DLD1 (cell line): ENCODE data around the gene SLC2A9.
"Not testable (repeated sequence)": the region's sequence is repeated elsewhere in the genome, so short reads cannot be mapped to it uniquely, and the experiment has no call there.

Experiments
- in situ Hi-C: cut with HindIII; loops from 2 replicates; pipeline ENCODE4 v1.10.0; 2017; ENCODE audit warnings: low sequenced_read_pairs

SLC2A9 gene

DNA sequence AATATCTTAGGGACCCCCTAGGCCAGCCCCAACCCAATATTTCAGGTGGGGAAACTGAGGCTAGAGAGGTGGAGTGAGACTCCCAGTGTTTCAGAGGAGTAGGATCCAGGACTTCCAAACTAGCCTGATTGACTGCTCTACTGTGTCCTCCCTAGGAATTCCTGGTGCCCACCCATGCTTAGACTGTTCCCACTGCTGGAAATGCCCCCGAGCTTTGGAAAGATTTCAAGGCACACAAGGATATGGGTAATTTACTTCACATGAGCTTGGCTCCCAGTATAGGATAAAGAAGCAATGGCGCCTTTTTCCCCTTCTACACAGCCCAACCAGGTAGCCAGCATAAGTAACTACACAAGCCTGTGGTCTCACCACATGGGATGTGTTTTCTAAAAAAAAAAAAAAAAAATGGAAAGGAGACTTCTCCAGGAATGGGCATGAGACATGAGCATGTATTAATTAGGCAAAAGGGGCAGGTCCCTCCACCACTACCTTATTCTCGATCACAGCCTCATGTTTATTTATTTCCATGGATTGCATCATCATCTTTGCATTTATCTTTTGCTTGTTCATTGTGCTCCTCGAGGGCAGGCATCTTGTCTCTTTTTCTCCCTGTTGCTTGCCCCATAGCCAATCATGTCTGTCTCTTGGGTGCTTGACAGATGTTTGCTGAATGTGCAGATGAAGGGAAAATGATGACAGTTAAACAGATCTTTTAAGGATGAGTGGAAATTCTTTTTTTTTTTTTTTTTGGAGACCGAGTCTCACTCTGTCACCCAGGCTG is 173.1 kb downstream of the SLC2A9 start:
- in situ Hi-C loops, result no loop called here

DNA sequence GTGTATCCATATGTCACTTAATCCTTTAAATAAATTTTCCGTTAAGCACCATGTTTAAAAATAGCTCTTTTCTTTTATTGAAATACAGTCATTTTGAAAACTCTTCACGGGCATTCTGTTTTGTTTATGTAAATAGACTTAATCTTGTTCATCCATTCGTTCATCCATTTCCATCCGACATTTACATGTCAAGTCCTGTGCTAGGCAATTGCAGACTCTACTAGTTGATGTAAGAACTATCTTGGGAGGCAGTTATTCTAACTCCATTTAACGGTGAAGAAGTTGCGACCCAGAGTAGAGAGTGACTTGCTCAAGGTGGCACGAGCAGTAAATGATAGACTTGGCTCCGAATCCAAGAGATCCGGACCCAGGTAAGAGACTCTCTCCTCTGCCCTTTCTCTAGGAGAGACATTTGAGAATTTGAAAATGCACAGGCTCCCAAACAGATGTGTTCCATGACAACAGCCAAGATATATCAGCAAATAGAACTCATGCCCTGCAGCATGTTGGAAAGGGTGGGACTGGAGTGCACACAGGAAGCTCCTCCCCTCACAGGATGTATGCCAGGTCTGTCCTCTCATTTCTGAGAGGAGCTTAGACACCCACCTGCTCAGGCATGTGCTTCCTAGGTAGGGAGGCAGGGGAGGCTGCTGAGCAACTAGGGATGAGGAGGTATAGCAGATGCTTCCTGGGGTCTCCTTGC is 175.4 kb downstream of the SLC2A9 start:
- in situ Hi-C loops, result no loop called here

DNA sequence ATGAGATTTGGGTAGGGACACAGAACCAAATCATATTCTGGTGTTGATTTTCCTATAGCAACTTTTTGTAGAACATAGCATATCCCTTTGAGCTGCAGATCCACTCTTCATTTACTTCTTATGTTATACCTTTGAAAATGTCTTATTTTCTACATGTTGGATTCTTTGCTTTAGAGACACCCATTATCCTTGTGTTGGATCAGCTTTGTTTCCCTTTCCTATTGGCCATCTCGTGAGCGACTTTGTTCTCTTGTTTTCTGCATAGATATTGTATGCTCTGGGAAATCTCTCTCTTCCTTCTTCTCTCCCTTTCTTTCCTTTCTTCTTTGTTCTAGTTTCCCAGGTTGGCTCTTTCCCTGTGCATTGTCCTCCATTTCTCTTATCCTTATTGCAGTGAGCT is 180.2 kb downstream of the SLC2A9 start:
- in situ Hi-C loops, result no loop called here

DNA sequence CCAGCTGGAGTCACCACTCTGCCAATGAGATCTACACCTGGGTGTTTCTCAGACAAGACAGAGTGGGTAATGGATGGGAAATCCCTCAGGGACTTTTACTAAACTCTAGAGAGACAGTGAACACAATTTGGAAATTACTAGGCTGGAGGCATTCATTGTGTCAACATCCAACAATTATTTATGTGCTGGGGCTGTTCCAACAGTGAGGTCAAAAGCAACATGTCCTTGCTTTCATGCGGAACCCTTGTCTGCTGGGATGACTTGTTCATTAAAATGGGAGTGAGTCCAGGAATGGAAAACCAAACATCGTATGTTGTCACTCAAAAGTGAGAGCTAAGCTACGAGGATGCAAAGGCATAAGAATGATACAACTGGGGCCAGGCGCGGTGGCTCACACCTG is 185.9 kb downstream of the SLC2A9 start:
- in situ Hi-C loops, result no loop called here

DNA sequence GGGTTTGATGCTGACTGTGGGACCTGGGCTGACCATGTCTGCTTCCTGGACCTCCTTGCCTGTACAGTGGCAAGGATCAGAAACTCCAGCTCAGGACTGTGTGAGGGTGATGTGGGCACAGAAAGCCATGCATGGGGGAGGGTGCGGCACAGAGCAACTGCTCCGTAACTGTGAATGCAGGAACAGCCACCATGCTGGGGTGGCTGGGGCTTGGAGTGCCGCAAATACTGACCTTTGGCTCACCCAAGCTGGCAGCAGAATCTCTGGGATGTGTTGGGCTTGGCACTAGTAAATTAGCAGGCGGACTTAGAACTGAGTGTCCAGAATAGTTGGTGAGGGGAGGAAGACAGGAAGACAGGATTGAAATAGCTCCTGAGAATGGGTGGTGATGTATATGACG is 187.9 kb downstream of the SLC2A9 start:
- in situ Hi-C loops, result no loop called here

DNA sequence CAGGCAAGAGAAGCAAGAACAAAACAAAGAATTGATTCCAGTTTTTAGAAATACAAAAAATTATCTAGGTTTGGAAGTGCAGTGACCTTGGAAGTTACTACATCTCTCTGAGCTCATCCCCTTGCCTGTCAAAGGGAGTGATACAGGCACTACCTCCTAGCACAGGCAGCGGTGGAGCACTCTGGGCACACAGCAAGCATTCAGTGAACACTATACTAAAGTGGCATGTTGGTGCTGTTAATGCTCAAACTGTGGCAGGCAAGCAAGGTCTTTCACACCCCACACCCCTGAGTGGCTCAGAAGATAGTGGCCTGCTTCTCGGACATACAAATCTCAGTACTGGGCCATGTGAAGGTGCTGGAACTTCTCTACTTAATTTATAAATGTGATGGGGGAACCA is 188.7 kb downstream of the SLC2A9 start:
- in situ Hi-C loops, result no loop called here

DNA sequence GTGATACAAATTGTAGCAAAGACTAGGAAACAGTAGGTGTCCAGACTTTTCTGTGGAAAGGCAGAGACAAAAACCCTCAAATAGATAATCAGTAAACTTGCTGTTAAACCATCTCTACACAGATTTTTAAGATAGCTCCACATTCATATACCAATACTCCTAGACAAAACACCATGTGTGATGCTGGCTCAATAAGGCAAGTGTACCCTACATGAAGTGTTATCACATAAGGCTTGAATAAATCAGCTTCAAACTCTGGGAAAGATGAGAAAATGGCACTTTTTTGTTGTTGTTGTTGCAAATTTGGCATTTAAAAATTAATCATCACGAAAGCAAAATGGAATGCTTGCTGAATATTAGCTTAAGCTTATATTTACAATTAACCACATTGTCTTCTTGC is 194.7 kb downstream of the SLC2A9 start:
- in situ Hi-C loops, result no loop called here

DNA sequence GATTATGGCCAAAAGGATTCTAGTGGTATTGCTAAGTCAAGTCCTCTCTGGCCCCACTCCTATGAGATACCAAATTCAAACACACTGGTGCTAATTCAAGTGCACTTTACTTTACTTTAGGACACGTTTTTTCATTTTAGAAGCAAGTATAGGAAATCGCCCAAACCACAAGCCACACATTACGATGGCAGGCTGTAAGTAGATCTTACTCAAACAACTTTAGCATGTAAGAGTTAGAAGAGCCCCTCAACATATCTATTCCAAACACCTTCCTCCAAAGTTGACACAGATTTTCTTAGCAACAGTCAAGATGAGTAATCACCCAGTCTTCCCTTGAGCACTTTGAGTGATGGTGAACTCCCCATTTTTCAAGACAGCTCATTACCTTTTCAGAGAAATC is 196.2 kb downstream of the SLC2A9 start:
- in situ Hi-C loops, result no loop called here

DNA sequence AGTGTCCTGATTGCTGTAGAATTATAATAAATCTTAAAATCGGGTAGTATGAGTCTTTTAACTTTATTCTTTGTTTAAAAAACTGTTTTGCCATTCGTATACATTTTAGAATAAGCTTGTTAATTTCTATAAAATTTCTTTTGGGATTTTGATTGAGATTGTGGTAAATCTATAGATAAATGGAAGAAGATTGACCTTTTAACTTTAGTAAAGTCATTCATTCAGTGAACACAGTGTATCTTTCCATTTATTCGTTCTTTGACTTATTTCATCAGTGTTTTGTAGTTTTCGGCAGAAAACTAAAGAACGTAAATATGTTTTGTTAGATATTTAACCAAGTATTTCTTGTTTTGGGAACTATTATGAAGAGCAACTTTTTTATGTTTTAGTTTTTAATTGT is 201.0 kb downstream of the SLC2A9 start:
- in situ Hi-C loops, result no loop called here

DNA sequence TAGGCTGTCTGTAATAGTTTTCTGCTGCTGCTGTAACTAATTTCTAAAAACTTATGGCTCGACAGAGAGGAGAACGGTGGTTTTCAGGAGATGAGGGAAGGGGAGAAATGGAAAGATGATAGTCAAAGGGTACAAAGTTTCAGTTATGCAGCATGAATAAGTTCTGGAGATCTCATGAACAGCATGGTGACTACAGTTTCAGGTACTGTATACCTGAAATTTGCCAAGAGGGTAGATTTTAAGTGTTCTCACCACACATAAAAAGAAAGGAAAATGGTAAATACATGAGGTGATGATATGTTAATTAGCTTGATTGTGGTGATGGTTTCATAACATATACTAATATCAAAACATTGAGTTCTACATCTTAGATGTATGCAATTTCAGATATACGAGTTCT is 205.0 kb downstream of the SLC2A9 start:
- in situ Hi-C loops, result no loop called here

DNA sequence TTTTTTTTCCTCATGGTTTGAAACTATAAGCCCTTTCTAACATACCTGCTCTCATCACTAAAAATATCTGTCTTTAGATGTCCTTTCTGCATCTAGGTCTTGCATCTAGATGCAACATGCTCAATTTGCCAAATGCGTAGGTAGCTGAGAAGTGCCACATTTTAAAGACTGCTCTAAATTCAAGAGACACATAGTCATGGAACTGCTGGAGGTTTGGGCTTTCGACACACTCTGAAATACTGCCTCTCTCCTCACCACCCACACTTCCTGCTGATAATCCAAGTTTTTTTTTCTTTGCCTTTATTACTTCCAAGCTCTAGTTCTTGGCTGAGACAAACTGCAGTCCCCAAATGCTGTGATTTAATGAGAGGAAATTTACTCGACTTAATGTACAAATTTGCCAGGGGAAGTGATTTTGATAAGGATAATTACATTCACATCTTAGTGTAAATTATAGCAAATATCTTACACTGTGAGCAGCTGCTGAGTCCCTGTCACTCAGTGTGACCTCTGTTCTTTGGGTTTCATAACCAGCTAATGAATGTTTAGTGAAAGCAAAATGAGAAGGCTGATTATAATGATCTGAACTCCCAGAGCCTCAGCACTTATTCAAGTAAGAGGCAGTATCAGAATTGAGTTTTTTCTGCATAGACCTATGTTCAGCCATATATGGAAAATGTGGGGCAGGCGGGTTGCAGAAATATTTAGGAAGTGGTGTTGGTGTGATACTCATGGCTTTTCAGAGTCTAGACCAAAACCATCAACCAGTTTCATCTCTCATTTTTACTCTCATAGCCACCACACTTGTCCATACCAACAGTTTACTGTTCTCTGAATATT is 208.6 kb downstream of the SLC2A9 start:
- in situ Hi-C loops, result no loop called here

DNA sequence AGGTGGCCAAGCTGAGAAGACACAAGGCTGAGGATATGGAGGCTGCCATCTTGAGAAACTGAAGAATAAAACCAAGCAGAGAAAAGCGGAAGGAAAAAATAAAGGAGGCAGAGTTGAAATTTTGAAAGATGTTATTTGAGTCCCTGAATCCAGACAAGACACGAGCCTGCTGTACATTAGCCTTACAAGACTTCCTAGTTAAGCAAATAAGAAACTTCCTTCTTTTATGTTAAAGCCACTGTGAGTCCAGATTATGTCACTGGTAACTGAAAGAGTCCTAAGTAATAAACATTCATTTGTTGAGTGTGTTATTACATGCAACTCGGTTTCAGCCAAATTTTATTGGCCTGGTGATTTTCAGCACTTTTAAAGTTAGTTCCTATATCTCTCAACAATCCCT is 209.5 kb downstream of the SLC2A9 start:
- in situ Hi-C loops, result no loop called here

DNA sequence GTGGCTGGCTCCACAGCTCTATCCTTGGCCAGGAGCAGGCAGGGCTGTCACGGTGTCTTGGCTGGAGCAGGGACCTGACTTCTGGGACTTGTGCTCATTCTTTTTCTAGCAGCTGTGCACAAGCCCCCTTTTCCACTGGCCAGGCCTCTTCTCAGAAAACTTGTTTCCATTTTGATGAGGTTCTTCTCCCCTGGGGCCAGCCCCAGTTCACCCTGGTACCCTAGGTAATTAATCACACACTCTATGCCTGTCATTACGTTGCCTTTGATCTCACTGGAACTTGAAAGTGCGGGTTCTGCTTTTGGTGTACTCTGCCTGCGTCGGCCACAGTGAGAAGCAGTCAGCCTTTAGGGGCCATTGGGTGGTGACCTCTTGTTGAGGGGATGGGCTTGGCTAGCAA is 213.2 kb downstream of the SLC2A9 start:
- in situ Hi-C loops, result no loop called here

DNA sequence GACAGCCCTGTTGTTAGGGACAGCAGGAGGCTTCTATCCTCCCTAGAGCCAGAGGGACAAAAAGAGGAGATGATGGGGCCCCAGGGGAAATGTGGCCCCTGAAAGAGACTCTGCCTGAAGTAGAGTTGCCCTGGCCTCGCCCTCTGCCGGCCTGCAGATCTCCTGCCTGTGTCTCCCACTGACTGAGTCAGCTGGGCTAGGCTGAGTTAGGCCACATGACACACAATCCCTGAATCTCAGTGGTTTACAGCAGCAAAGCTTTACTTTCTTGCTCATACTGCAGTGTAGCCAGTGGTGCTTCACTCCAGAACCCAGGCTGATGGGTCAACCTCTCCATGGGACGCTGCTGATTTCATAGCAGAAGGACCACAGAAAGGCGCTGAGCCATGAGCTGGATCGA is 216.4 kb downstream of the SLC2A9 start:
- in situ Hi-C loops, result no loop called here

DNA sequence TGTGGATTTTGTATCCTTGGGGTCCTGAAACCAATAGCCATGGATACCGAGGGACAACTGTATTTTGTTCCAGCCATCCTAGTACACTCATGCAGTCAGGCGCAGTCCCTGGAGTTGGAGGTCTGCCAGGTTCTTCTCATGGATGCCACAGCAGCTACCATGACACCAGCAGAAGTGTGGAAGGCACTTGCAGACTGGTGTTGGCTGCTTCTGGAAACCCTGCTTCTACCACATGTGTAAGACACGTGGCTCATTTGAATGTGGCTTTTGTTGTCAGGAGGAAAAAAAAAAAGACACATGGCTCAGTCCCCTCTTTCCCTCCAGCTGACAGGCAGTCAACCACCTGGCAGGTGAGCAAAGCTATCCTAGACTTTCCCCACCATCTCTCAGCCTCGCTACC is 220.4 kb downstream of the SLC2A9 start:
- in situ Hi-C loops, result no loop called here

DNA sequence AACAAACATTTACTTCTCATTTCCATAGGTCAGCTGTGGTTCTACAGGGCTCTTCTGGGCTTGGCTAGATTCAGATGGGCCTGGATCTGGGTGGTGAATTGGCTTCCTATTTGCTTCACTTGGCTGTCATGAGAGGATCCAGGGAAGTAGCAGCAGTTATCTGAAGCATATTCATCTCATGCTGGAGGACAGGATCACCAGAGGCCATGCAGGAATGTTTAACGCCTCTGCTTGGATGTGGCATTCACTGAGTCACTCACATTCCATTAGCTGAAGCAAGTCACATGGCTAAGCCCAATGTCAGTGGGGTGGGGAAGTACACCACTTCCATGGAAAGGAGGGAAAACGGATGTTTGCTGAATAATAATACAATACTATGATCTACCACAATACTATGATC is 224.7 kb downstream of the SLC2A9 start:
- in situ Hi-C loops, result not testable (repeated sequence)

DNA sequence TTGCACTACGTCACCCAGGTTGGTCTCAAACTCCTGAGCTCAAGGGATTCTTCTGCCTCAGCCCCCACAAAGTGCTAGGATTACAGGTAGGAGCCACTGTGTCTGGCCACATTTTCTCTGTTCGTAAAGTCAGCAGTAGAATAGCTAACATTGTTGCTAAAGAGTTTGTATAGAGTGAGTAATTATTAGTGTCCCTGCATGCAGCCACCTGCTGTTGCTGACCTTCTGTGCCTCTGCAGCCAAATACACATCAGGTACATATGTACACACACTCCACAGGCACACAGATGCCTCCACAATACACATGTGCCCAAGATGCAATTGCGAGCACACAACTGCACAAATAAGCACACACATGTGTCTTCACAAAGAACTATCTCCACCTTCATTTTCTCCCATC is 228.9 kb downstream of the SLC2A9 start:
- in situ Hi-C loops, result no loop called here

DNA sequence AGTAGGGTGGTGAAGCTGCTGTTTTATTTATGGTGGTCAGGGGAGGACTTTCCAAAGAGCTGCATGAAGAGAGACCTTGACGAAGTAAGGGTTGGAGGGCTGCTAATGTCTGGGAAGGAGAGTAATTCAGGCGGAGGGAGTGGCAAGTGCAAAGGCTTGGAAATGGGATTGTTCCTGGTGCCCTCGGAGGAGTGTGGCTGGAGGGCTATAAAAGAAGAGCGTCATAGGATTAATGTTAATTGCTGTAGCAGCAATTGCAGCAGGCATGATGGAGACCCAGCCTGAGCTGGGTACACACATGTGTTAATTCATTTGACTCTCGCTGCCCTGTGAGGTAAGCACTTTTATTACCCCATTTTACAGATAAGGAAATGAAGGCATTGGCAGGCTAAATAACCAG is 235.4 kb downstream of the SLC2A9 start:
- in situ Hi-C loops, result not testable (repeated sequence)

DNA sequence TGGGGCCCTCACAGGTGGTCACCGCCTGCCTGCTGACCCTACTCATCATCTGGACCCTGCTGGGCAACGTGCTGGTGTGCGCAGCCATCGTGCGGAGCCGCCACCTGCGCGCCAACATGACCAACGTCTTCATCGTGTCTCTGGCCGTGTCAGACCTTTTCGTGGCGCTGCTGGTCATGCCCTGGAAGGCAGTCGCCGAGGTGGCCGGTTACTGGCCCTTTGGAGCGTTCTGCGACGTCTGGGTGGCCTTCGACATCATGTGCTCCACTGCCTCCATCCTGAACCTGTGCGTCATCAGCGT is 239.2 kb downstream of the SLC2A9 start:
- in situ Hi-C loops, result no loop called here

DNA sequence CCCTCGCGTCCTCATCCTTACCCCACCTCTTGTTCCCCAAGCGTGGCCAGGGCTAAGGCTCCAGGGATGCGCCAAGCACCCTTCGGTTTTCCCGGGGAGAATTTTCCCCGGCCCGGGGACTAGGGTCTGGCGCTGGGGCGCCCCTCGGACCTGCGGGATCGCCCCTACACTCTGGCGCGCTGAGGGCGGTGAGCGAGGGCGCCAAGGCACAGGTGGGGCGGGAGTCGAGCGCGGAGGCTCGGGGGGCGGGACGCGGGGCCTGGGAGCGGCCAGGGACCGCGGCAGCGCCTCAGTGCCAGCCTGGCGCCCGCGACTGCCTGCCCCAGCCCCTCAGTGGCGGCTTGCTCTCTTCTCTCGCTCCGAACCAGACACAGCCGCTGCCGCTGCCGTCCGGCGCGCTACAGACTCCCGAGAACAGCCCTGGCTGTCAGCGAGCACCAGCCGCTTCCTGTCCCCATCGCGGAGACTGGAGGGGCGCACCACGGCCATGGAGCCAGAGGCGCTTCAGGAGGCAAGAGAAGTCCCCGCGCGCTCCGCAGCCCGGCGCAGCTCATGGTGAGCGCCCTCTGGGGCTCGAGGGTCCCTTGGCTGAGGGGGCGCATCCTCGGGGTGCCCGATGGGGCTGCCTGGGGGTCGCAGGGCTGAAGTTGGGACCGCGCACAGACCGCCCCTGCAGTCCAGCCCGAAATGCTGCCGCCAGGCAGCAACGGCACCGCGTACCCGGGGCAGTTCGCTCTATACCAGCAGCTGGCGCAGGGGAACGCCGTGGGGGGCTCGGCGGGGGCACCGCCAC is 239.8 kb downstream of the SLC2A9 start, which contains the start of gene DRD5:
Gene DRD5, plus strand, starts transcription at position 292 of the 793 bp plus-strand sequence. Its CDS starts 396 bp downstream, at position 688.
- in situ Hi-C loops, result no loop called here
